Left ventricle myocardium superior (tissue), 1 donor: ENCODE measurements around the gene FRG1. TPM values are rescaled to one million over a fixed set of nuclear protein-coding genes. Genes with fewer than 3 reads are reported as not detected.
"Not testable (repeated sequence)": the region's sequence is repeated elsewhere in the genome, so short reads cannot be mapped to it uniquely, and the experiment has no call there.

Experiments used
- ATAC-seq: fragments of 200-7000 bp; cut with Tn5 transposase; one replicate; pipeline ENCODE4 v1.9.1; 2020; ENCODE audit warnings: mild to moderate bottlenecking, moderate library complexity
- DNase-seq: peaks from one replicate; pipeline ENCODE4 v3.0.0-alpha.2; 2020
- intact Hi-C: fragments of 100-400 bp; cut with micrococcal nuclease; formaldehyde crosslinking; loops from one replicate; pipeline ENCODE4 v1.11.0; 2022
- long read RNA-seq: library from polyadenylated mRNA; unstranded; transcript quantifications from one replicate; pipeline ENCODE4 v2.0.0, GENCODE V29; 2021
- total RNA-seq: library from RNA; stranded (reverse); fragmentation: NEBNext Ultra II Directional; extraction: Animal tissue kit (Norgen Biotek cat#: 25700); gene quantifications from one replicate; pipeline ENCODE4 v1.2.1, GENCODE V29; 2021
- donor health status: DM: no; HTN: yes; CAD: no; lungs with severe emphysema.

Gene FRG1
- total RNA-seq = 28.9 TPM
- long read RNA-seq, transcript FRG1-201 (9 exons, 1,074 nt) = major isoform, 20 of 28 reads
- long read RNA-seq, partial matches to known transcripts = 7 of 28 reads
- long read RNA-seq, other reads (novel, unspliced or antisense) = 1 of 28 reads

DNA sequence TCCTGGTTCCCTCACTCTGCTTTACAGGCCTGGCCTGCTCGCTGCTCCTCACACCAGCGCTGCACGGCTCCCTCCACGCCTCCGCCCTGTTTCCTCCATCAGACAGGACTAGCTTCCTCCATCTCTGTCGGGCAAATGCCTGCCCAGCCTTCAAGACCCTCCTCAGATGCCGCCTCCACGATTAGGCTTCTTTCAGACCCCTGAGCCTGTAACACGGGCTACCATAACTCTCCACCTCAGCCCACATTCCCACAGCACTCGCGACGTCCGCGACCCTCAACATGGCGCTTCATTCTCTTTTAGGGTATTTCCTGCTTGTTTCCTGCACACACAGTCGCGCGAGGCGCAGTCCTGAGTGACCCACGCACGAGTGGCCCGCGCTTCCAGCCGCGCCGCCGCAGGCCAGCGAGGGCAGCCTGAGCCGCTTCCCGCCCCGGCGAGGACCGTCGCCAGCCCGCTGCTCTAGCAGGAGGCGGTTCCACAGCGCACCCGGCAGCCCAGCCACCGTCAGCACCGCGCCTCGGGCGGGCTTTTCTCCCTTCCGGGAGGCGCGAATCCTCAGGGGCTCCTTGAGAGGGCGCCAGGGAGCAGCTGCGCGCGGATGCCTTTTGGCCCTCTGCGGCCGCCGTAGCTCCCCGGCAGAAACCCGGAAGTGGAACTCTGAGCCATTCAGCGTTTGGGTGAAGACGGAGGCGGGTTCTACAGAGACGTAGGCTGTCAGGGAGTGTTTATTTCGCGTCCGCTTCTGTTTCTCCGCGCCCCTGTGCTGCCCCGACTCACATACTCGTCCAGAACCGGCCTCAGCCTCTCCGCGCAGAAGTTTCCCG, at the start of gene FRG1:
TSS of gene FRG1 (plus strand) at position 695 of the 827 bp plus-strand sequence. CDS start 138 bp downstream, outside the sequence.
- intact Hi-C loops = no loop called here
- ATAC-seq (peak; percentile 100), DNase-seq (peak; percentile 97)

DNA sequence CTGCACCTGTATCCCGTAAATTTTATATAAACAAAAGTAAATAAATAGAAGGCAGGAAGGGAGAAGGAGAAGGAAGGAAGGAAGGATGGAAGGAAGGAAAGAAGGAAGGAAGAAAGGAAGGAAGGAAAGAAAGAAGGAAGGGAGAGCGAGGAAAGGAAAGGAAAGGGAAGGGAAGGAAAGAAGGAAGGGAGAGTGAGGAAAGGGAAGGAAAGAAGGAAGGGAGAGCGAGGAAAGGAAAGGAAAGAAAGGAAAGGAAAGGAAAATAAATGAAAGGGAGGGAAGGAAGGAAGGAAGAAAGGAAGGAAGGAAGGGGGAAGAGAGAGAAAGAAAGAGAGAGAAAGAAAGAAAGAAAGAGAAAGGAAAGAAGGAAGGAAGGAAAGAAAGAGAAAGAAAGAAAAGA, 43.0 kb upstream of the FRG1 start:
- DNase-seq (no peak), ATAC-seq (no peak)
- intact Hi-C loops = no loop called here

DNA sequence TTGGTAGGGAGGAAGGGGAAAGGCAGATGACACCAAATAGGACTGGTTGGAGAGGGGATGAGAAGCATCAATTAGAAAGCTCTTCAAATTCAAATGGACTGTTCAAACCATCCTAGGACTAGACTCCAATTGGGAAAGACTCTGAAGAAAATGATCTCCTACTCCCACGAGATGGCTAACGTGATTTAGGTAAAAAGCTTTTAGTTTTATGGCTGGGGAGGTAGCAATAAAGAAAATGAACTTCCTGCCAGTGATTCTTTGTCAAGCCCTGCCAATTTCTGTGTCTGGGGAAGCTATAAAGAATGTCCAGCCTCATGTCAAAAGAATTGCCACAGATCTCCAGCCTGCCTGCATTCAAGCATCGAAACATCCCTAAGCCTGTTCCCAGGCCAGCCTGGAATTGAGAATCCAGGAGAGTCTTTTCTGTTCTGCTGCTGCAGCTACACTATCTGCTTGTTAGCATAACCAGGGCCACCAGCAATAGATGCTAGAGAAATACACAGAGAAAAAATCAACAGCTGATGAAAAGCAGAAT, 41.1 kb upstream of the FRG1 start:
- DNase-seq, ATAC-seq, intact Hi-C loops: not testable (repeated sequence)

DNA sequence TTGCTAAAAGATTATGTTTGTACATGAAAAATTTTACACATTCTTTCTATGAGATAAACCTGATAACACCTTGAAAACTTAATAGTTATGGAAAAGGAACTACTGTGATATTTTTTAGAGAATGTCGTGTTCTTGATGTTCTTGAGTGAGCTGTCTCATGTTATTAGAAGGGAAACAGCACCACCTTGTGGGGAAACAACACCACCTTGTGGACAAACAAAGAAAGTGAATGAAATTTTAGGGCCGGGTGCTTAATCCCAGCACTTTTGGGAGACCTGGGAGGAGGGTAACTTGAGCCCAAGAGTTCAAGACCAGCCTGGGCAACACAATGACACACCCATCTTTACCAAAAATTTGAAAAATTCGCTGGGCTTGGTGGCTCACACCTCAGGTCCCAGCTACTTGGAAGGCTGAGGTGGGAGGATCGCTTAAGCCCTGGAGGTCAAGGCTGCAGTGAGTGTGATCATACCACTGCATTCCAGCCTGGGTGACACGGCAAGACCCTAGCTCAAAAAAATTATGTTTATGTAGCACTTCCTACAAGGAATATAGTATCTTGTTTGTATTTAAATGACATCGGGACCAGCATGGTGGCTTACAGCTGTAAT, 36.1 kb upstream of the FRG1 start:
- DNase-seq, intact Hi-C loops: not testable (repeated sequence)

DNA sequence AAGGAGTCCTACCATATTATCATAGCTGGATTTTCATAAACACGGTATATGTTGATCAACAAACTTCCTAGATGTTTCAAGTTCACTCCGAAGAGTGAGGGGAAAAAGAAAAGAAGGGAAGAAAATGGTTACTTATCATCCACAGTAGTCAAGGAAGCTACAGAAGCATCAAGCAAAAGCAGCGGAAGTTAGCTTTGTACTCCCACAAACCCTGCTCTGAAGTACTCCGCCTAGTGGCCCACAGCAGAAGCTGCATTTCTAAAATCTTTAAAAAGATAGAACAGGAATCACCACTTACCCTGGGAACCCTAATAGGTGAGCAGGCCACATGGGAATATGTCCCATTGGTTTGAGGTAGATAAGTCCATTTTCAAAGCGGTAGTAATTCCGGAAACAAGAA, 28.5 kb upstream of the FRG1 start:
- ATAC-seq = no peak
- DNase-seq = no peak
- intact Hi-C loops = no loop called here

More for the DNA sequence above, 36.1 kb upstream of the FRG1 start:
- peak; percentile 41 for ATAC-seq

DNA sequence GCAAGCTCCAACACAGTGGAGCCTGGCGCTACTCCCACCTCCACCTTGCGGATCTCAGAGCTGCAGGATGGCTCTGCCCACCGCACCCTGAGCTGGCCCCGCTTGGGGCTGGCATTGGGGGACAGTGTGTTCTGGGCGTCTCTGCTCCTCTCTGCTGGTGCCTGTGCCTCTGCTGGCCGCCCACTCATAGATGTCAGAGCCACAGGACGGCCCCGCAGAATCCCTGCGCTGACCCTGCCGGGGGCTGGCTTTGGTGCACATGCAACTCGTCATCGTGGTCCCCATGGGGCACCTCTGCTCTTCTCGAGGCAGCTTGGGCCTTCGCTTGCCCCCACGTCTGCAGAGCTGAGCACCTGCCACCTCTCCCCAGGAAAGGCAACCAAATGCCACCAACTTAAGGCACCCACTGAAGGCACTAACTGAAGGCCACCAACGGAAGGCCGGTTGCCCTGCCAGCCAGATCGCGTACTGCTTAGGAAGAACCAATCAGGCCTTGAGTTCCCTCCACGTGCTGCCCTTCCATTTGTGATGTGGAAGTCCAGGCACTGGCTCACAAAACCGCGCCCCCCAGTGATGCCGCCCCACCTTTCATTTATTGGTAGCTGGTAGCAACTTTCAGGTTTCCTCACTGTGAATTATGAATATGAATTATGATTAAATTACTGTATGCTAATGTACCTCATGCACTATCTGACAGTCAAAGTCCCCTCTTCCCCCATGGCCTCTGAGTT, 23.3 kb upstream of the FRG1 start:
- DNase-seq (no peak), ATAC-seq (no peak)
- intact Hi-C loops = no loop called here

DNA sequence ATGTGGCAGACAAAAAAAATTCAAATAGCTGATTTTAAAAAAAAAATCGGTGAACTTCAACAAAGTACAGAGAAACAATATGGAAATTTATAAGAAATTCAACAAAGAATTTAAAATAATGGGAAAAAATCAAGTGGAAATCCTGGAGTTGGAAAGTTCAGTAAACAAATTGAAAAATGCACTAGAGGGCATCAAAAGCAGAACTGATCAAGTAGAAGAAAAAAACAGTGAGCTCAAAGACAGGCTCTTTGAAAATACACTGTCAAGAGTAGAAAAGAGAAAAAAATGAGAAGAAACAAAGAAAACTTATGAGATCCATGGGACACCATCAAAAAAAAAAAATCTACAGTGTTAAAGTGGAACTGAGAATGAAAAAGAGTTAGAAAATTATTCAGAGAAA, 19.6 kb upstream of the FRG1 start:
- no peak for DNase-seq
- no peak for ATAC-seq
- intact Hi-C loops = no loop called here

DNA sequence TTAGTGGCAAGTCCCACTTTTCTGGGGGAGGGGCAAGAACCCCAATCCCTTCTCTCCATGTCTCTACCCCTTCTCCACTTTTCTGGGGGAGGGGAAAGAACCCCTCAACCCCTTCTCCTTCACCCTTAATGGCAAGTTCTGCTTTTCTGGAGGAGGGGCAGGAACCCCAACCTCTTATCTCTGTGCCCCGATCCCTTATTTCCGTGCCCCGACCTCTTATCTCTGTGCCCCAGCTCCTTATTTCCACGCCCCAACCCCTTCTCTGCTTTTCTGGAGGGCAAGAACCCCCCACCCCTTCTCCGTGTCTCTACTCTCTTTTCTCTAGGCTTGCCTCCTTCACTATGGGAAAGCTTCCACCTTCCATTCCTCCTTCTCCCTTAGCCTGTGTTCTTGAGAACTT, 13.9 kb upstream of the FRG1 start:
- ATAC-seq, DNase-seq, intact Hi-C loops: not testable (repeated sequence)

DNA sequence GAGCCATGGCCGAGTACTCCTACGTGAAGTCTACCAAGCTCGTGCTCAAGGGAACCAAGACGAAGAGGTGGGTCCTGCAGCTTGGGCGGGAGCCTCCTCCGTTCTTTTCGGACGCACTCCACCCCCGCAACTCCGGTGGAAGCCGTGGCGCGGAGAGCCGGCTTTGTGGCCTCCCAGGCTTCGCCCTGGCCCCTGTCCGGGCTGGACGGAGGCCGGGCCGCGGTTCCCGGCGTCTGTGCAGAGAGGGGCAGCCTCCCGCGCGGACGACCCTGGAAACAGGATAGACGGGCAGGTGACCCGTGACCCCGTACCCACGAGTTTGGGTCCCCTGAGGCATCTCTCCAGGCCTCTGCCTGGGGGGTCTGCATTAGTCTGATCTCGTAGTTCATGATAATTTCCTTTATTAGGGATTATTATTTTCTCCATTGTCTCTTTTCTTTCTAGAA, 356 bp downstream of the FRG1 start:
- ATAC-seq = no peak
- no peak for DNase-seq
- intact Hi-C loops = no loop called here

DNA sequence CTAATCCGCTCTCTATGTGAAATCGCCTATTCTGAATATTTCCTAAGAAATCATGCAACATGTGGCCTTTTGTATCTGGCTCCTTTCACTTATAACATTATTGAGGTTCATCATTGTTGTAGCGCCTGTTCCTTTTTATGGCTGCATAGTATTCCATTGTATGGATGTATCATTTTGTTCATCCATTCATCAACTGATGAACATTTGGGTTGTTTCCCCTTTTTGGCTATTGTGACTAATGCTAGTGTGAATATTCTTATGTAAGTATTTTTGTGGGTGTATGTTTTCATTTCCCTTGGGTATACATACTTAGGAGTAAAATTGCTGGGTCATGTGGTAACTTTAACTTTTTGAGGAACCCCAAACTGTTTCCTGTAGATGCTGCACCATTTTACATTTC, 1.7 kb downstream of the FRG1 start:
- intact Hi-C loops, DNase-seq, ATAC-seq: not testable (repeated sequence)

DNA sequence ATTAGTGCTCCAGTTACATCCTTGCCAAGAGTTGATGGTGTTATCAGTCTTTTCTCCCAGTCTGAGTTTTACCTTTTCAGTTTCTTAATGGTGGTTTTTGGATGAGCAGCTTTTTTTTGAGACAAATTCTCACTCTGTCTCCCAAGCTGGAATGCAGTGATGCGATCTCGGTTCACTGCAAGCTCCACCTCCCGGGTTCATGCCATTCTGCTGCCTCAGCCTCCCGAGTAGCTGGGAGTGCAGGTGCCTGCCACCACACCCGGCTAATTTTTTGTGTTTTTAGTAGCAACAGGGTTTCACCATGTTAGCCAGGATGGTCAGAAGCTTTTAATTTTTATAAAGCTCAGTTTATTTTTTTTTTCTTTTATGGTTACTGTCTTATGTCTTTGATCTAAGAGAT, 3.4 kb downstream of the FRG1 start:
- DNase-seq, intact Hi-C loops, ATAC-seq: not testable (repeated sequence)

DNA sequence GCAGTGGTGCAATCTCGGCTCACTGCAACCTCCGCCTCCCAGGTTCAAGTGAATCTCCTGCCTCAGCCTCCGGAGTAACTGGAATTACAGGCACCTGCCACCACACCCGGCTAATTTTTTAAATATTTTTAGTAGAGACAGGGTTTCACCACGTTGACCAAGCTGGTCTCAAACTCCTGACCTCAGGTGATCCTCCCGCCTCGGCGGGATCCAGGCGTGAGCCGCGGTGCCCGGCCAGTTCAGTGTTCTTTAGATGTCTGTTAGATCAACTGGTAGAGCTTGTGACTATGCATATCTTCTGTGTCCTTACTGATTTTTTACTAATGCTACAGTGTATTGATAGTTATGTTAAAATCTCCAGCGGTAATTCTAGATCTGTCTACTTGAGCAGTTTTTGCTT, 6.2 kb downstream of the FRG1 start:
- intact Hi-C loops, ATAC-seq, DNase-seq: not testable (repeated sequence)

DNA sequence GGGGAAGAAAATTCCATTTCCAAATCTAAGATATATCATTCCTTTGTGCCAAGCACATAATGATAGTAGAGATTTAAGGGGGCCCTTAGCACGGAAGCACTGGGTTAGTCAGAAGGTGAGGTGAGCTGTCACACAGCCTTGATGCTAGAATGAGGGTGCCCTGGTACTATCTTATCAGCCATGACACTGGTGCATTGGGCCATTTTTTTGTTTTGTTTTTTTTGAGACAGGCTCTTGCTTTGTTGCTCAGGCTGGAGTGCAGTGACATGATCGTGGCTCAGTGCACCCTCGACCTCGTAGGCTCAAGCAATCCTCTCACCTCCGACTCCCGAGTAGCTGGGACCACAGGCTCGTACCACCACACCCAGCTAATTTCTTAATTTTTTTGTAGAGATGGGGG, 7.8 kb downstream of the FRG1 start:
- intact Hi-C loops, ATAC-seq, DNase-seq: not testable (repeated sequence)

DNA sequence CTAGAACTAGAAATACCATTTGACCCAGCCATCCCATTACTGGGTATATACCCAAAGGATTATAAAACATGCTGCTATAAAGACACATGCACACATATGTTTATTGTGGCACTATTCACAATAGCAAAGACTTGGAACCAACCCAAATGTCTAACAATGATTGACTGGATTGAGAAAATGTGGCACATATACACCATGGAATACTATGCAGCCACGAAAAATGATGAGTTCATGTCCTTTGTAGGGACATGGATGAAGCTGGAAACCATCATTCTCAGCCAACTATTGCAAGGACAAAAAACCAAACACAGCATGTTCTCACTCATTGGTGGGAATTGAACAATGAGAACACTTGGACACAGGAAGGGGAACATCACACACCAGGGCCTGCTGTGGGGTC, 28.6 kb downstream of the FRG1 start:
- intact Hi-C loops, DNase-seq, ATAC-seq: not testable (repeated sequence)

DNA sequence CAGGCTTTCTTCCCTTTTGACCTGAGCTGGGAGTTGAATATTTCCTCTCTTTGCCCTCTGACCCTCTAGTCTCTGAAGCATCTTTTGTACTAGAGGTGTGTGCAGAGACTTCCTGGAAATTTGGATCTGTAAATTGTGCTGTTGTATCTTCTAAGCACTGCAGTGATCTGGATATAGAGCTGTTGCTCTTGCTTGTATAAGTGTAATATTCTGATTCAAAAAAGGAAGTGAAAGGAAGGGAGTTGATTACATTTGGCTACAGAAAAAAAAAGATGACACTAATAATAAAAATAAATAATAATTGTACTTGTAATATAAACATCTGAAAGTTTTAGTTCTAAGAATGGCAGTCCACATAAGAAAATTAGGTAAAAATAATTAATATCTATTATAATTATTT, 33.0 kb downstream of the FRG1 start:
- intact Hi-C loops = no loop called here
- ATAC-seq = no peak
- no peak for DNase-seq

DNA sequence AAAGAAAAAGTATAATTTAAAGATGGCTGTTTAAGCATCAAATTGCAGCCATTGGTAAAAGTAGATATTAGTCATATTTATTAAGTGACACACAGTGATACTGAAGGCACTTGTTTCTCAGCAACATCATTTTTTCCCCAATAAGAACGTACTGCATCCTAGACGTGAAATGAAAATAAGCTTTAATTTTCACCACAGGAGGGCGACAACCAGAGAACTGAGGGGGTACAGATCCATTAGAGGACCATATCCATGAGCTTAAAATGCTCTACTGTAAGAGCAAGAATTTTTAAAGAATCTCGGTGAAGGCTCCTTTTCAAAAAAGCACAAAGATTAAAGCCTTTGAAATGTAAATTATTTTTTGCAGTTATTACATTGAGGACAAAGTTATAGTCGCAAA, 33.4 kb downstream of the FRG1 start:
- no peak for DNase-seq
- intact Hi-C loops = no loop called here
- no peak for ATAC-seq

DNA sequence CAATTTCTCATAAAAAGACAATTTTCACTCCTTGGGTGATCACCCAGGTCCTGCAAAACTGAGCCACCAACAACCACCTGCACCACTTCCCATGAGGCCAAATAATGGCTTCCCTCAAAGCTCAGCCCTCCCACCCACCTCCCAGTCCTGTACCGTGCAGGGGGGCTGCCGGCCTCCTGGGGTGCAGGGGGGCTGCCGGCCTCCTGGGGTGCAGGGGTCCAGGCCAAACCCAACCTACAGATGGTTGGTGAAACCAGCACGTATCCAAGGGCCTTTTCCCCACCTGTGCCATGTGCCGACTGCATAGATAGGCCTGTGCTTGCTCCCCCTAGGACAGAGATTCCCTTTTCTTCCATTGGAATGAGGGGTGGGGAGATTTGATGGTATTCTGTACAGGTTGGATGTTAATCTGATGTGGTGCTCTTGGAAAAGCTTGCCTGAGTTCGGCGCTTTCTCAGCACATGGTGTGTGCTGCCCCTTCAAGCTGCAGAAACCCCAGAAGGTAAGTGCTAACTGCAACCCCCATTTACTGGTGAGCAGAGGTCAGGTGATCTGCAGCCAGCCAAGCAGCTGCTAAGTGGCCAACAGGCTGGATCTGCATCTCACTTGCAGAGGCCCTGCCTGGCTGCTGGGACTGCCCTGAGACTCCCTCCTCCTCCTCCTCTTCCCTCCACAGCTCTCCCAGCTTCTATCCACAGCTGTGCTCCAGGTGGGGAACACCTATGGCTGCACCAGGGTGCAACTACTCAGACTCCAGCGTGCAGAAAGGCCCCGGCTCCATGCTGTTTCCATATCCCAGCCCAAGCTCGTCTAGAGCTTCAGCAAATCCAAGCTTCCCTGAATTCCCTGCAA, 38.8 kb downstream of the FRG1 start:
- no peak for ATAC-seq
- DNase-seq = no peak
- intact Hi-C loops = no loop called here

DNA sequence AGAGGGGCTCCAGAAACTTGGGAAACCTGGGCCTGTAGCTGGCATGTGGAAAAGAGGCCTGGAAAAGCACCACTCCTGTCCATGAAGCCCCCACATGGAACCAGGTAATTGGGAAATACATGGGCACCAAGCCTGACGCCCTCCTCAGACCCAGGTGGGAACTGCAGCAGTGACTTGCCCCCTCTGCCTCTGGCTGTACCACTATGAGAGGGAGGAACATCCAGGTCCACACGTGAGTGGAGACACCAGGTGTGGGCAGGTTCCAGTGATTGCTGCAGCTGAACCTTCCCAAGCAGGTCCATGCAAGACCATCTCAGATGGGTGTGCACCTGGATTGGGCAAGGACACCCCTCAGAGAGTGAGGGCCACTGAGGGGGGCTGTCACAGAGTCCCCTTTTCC, 39.6 kb downstream of the FRG1 start:
- intact Hi-C loops, DNase-seq, ATAC-seq: not testable (repeated sequence)
